Epithelial cell of proximal tubule (primary cell): Measurements from ENCODE around the gene DPP10. TPM values are rescaled to one million over a fixed set of nuclear protein-coding genes. Genes with fewer than 3 reads are reported as not detected.
"Not testable (repeated sequence)": the region's sequence is repeated elsewhere in the genome, so short reads cannot be mapped to it uniquely, and the experiment has no call there.

ENCODE experiments used
- DNase-seq: peaks from one replicate; pipeline ENCODE4 v3.0.0-alpha.2; 2011; ENCODE audit warnings: low read depth
- H3K4me3 ChIP-seq: 2 replicates; pipeline ENCODE4 v1.5.1; 2011; ENCODE audit warnings: low read depth, mild to moderate bottlenecking, low read length
- total RNA-seq: library from RNA; depleted of rRNA; stranded (reverse); fragments of >200 nt; gene quantifications from 2 replicates; pipeline ENCODE4 v1.2.3, GENCODE V29; 2015
- TF ChIP-seq, protein P1 (sequence below): conservative IDR thresholded peaks from 2 replicates; pipeline ENCODE4 v1.5.1; 2012; ENCODE audit warnings: low read depth, mild to moderate bottlenecking, low read length

DPP10 gene
- total RNA-seq, 1 donor from 2014 or later = 0.06 TPM

DNA sequence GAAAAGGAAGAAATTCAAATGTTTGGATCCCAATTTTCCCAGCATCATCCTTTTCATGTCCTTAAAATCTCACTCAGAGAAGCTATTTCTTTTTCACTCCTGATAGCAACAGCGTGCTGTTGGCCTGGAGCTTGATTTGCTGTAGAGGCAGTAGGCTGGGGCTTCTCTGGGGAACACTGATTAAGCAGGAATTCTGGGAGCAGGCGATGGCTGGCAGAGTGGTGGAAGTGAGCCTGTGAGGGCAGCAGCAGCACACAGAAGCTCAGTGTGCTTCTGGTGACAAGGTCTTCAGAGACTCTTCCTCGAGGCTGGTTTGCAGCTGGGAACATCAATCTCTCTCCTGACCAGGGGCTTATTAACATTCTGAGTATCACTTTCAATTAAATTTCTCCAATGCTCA, 284.6 kb downstream of the DPP10 start:
- TF ChIP-seq, protein P1, sequence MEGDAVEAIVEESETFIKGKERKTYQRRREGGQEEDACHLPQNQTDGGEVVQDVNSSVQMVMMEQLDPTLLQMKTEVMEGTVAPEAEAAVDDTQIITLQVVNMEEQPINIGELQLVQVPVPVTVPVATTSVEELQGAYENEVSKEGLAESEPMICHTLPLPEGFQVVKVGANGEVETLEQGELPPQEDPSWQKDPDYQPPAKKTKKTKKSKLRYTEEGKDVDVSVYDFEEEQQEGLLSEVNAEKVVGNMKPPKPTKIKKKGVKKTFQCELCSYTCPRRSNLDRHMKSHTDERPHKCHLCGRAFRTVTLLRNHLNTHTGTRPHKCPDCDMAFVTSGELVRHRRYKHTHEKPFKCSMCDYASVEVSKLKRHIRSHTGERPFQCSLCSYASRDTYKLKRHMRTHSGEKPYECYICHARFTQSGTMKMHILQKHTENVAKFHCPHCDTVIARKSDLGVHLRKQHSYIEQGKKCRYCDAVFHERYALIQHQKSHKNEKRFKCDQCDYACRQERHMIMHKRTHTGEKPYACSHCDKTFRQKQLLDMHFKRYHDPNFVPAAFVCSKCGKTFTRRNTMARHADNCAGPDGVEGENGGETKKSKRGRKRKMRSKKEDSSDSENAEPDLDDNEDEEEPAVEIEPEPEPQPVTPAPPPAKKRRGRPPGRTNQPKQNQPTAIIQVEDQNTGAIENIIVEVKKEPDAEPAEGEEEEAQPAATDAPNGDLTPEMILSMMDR = no peak
- DNase-seq = no peak
- no peak overlapping the region for H3K4me3 ChIP-seq

DNA sequence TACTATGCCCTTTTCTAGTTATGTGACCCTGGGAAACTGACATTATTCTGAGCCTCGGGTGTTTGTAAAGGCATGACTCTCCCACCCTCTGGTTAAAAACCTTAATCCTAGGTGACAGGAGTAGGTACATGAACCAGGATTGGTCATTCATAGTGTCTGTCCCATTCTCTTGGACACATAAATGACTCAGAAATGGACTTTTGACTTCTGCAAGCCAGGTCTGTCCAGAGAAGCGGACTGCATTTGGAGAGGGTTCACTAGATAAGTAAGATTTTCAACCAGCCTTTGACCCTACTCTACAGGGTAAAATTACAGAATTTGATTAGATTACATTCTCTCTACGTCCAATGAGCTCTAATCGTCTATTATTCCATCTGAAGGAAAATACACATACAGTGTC, 285.9 kb downstream of the DPP10 start:
- no peak overlapping the region for H3K4me3 ChIP-seq
- TF ChIP-seq, protein P1 = no peak
- no peak for DNase-seq

DNA sequence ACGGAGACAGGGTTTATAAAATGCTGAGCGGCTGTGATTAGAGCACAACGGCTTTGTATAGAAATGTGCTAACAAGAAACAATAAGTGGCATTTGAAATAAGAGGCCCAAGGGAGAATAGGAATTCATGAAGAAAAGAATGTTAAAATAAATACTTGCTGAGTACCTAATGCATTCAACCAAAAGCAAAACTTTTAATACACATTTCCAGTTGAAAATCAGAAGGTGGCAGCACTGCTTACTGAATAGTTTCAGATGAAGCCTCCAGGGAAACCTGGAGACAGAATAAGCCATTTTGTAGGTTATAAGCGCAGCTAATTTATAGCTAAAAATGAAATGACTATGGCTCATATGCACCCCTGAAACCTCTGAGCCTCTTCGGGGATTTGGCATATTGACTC, 286.6 kb downstream of the DPP10 start:
- no peak overlapping the region for H3K4me3 ChIP-seq
- no peak for DNase-seq
- TF ChIP-seq, protein P1 = no peak

DNA sequence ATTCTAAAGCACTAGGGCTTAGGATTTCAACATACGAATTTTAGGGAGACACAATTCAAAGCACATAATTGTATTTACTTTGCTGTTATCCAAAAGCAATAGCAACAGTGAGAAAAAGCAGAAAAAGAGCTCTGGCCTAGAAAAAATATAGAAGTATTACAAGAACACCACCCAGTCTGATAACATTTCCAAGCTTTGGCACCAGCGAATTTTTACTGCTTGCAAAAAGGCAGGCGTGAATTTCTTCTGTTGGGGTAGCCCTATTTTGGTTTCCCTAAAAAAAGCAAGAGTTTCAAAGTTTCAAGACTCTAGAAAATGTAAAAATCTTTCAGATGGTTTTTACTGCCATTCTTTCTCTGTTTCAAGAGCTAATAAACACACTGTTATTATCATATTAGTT, 292.7 kb downstream of the DPP10 start:
- TF ChIP-seq, protein P1 = no peak
- no peak overlapping the region for H3K4me3 ChIP-seq
- no peak for DNase-seq

DNA sequence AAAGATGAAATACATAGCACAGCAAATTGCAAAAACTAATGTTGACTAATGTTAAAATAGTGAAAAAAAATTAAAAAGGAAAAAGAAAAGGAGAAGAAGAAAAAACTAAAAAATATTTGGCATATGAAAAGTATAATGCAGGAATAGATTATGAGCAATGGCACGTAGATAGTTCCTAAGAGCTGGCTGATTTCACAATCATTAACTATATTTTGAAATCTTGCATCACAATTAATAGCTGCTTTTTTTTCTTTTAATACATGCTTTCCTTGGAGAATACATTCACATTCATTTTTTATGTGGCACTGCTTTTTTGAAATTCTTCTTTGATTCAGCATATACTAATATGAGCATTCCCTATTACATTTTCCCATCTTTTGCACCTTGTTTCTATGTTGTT, 299.8 kb downstream of the DPP10 start:
- TF ChIP-seq, protein P1 = no peak
- no peak overlapping the region for H3K4me3 ChIP-seq
- DNase-seq = no peak

DNA sequence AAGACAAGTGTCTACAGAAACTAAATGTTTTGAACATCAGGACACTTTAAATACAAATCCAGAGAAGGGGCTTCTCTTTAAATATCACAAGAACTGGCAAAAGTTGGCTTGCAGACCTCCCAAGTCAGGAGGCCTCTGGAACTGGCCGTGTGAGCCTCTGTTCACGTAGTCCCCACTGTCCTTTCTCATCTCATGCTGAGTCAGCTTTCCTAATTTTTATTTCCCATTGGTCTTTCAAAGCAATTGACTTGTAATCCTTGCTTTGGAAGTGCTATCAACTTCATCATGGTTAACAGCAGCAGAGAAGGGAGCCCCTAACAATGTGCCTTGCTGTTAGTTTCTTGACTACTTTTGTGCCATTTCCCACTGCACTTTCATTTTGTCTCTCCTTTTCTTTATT, 303.3 kb downstream of the DPP10 start:
- TF ChIP-seq, protein P1 = no peak
- H3K4me3 ChIP-seq = no peak overlapping the region
- DNase-seq = no peak

DNA sequence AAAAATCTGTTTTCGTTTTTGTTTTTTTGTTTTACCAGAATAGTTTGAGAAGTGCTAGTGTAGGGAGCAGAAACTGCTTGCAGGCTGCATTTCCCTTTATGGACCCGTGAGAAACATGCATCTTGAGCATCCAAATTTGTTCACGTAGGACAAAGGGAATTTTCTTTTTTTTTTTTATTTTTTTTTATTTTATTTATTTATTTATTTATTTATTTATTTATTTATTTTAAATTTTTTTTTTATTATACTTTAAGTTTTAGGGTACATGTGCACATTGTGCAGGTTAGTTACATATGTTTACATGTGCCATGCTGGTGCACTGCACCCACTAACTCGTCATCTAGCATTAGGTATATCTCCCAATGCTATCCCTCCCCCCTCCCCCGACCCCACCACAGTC, 305.7 kb downstream of the DPP10 start:
- not testable (repeated sequence) for H3K4me3 ChIP-seq, DNase-seq

DNA sequence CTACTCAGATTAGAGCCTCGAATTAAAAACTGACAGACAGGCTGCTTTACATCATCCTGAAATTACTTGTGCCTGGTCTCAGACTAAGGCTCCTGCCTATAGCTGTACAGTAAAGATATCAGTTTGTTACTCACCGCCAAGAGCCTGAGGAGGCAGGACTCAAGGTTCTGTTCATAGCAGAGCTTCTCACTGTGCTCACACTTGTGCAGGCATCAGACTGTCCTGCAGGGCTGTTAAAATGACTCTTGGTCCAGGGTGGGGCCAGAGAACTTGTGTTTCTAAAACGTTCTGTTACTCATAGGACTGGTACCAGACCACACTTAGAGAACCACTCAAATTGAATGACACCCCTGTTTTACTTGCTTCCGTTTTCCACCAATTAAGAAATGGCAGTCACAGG, 310.0 kb downstream of the DPP10 start:
- no peak overlapping the region for H3K4me3 ChIP-seq
- DNase-seq = no peak
- TF ChIP-seq, protein P1 = no peak
